ENCODE results near the gene APOD.

DNA sequence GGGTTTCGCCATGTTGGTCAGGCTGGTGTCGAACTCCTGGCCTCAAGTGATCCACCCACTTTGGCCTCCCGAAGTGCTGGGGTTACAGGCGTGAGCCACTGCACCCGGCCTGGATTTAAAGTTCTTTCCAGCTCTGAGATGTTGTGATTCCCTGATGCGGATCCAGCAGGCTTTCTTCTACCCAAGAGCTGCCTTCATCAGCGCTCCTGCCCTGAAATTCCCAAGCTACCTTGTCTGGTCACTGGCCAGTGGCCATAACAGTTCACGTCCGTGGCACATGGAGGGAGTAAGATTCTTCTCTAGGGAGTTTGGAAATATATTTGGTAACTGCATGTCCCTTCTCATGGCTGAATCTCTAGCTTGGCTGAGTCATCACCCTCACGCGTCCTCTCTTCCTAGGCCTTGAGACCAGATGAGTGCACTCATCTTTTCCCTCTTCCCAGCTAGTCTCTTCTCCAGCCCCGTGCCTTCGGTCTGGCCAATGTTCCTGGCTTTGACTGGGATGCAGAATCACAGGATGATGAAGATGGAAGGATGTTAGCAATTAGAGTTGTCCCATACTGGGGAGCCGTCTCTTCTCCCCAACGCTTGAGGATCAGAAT, 29.8 kb upstream of the APOD start:
- TF ChIP-seq, protein P1, sequence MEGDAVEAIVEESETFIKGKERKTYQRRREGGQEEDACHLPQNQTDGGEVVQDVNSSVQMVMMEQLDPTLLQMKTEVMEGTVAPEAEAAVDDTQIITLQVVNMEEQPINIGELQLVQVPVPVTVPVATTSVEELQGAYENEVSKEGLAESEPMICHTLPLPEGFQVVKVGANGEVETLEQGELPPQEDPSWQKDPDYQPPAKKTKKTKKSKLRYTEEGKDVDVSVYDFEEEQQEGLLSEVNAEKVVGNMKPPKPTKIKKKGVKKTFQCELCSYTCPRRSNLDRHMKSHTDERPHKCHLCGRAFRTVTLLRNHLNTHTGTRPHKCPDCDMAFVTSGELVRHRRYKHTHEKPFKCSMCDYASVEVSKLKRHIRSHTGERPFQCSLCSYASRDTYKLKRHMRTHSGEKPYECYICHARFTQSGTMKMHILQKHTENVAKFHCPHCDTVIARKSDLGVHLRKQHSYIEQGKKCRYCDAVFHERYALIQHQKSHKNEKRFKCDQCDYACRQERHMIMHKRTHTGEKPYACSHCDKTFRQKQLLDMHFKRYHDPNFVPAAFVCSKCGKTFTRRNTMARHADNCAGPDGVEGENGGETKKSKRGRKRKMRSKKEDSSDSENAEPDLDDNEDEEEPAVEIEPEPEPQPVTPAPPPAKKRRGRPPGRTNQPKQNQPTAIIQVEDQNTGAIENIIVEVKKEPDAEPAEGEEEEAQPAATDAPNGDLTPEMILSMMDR (IDR thresholded peaks at IDR 0.05): no peak
- TF ChIP-seq POLR2A (IDR thresholded peaks at IDR 0.05): no peak
